ENCODE measurements around the gene TMEM30B.

GRCh38 chr14:61264010-61264571 lies 17.0 kb downstream of the TMEM30B start:
- no peak for TF ChIP-seq POLR2A (IDR thresholded peaks at IDR 0.05)
- TF ChIP-seq, protein P1, sequence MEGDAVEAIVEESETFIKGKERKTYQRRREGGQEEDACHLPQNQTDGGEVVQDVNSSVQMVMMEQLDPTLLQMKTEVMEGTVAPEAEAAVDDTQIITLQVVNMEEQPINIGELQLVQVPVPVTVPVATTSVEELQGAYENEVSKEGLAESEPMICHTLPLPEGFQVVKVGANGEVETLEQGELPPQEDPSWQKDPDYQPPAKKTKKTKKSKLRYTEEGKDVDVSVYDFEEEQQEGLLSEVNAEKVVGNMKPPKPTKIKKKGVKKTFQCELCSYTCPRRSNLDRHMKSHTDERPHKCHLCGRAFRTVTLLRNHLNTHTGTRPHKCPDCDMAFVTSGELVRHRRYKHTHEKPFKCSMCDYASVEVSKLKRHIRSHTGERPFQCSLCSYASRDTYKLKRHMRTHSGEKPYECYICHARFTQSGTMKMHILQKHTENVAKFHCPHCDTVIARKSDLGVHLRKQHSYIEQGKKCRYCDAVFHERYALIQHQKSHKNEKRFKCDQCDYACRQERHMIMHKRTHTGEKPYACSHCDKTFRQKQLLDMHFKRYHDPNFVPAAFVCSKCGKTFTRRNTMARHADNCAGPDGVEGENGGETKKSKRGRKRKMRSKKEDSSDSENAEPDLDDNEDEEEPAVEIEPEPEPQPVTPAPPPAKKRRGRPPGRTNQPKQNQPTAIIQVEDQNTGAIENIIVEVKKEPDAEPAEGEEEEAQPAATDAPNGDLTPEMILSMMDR (IDR thresholded peaks at IDR 0.05), result no peak
- TF ChIP-seq POLR2AphosphoS5 (IDR thresholded peaks at IDR 0.05), result no peak
- no peak for TF ChIP-seq EP300 (IDR thresholded peaks at IDR 0.05)
